Islet precursor cell (in vitro differentiated cells): ENCODE results near the gene TBCEL.
"Not testable (repeated sequence)": the region's sequence is repeated elsewhere in the genome, so short reads cannot be mapped to it uniquely, and the experiment has no call there.

ENCODE experiments used
- DNase-seq: peaks from one replicate; pipeline ENCODE4 v3.0.0-alpha.2; 2018

TBCEL gene

GRCh38 chr11:121023848-121024751, at the start of gene TBCEL:
TSS of gene TBCEL (plus strand) at chr11:121024102. CDS start at chr11:121045691, 21,589 bp downstream.
- DNase-seq: peak; percentile 95

GRCh38 chr11:120974466-120974865, 49.4 kb upstream of the TBCEL start:
- no peak for DNase-seq

- DNase-seq: no peak
Observed at GRCh38 chr11:120974965-120975364, 48.9 kb upstream of the TBCEL start.

- no peak for DNase-seq
Observed at GRCh38 chr11:120977266-120978137, 46.4 kb upstream of the TBCEL start.

GRCh38 chr11:120978701-120979100, 45.2 kb upstream of the TBCEL start:
- no peak for DNase-seq

- DNase-seq: peak; percentile 93
Observed at GRCh38 chr11:120985718-120986569, 38.0 kb upstream of the TBCEL start.

- no peak for DNase-seq
Observed at GRCh38 chr11:120988603-120989002, 35.3 kb upstream of the TBCEL start.

- DNase-seq: no peak
Observed at GRCh38 chr11:120991830-120992686, 31.8 kb upstream of the TBCEL start.

- no peak for DNase-seq
Observed at GRCh38 chr11:120994091-120994859, 29.6 kb upstream of the TBCEL start.

GRCh38 chr11:120995184-120995583, 28.7 kb upstream of the TBCEL start:
- no peak for DNase-seq

GRCh38 chr11:120996973-120997372, 26.9 kb upstream of the TBCEL start:
- no peak for DNase-seq

- no peak for DNase-seq
Observed at GRCh38 chr11:120998581-120998980, 25.3 kb upstream of the TBCEL start.

- no peak for DNase-seq
Observed at GRCh38 chr11:121004206-121004840, 19.6 kb upstream of the TBCEL start.

GRCh38 chr11:121006922-121007321, 17.0 kb upstream of the TBCEL start:
- no peak for DNase-seq

GRCh38 chr11:121008551-121008950, 15.4 kb upstream of the TBCEL start:
- DNase-seq: no peak

GRCh38 chr11:121012091-121012490, 11.8 kb upstream of the TBCEL start:
- DNase-seq: no peak

- no peak for DNase-seq
Observed at GRCh38 chr11:121018746-121019145, 5.2 kb upstream of the TBCEL start.

GRCh38 chr11:121021718-121022117, 2.2 kb upstream of the TBCEL start:
- not testable (repeated sequence) for DNase-seq

- peak; percentile 61 for DNase-seq
Observed at GRCh38 chr11:121024989-121025388, 1.1 kb downstream of the TBCEL start.

- DNase-seq: no peak
Observed at GRCh38 chr11:121029153-121029552, 5.3 kb downstream of the TBCEL start.
